Measurements from ENCODE around the gene TMEM200A.

The TMEM200A gene

DNA sequence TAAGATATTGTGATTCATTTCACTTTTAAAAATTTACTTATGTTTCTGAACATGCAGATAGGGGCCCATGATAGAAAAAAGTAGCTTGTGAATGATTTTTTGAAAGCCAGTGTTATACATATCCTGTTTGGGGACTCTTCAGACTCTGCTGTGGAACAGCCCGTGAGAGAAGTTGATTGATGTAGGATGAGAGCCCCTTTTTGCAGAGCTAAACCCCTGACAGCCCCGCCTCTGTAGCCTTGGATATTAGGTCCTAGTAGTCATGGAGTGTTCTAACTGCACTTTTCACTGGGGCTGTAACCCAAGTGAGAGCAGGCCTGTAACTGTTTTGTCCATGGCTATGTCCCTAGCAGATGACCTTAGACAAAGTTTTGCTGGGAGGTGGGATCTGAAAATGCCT is 8.2 kb downstream of the TMEM200A start:
- ATAC-seq (ENCODE audit: low read depth) = no peak
- TF ChIP-seq, protein P1, sequence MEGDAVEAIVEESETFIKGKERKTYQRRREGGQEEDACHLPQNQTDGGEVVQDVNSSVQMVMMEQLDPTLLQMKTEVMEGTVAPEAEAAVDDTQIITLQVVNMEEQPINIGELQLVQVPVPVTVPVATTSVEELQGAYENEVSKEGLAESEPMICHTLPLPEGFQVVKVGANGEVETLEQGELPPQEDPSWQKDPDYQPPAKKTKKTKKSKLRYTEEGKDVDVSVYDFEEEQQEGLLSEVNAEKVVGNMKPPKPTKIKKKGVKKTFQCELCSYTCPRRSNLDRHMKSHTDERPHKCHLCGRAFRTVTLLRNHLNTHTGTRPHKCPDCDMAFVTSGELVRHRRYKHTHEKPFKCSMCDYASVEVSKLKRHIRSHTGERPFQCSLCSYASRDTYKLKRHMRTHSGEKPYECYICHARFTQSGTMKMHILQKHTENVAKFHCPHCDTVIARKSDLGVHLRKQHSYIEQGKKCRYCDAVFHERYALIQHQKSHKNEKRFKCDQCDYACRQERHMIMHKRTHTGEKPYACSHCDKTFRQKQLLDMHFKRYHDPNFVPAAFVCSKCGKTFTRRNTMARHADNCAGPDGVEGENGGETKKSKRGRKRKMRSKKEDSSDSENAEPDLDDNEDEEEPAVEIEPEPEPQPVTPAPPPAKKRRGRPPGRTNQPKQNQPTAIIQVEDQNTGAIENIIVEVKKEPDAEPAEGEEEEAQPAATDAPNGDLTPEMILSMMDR (IDR thresholded peaks at IDR 0.05; ENCODE audit: poor library complexity, severe bottlenecking) = no peak
- Histone ChIP-seq H3K27ac (ENCODE audit: poor library complexity, severe bottlenecking) (no peak overlapping the region), H3K4me3 (ENCODE audit: severe bottlenecking) (no peak overlapping the region), H3K4me1 (ENCODE audit: insufficient read depth, poor library complexity, severe bottlenecking) (peaks cover 7% of the 10 kb centered on the region), H3K27me3 (ENCODE audit: insufficient read depth, poor library complexity, severe bottlenecking) (no peaks in the 10 kb centered on the region), H3K9me3 (ENCODE audit: severe bottlenecking) (peaks cover 1% of the 10 kb centered on the region), H3K36me3 (ENCODE audit: low read depth) (no peaks in the 10 kb centered on the region)
- no peak for DNase-seq (ENCODE audit: low spot score)

DNA sequence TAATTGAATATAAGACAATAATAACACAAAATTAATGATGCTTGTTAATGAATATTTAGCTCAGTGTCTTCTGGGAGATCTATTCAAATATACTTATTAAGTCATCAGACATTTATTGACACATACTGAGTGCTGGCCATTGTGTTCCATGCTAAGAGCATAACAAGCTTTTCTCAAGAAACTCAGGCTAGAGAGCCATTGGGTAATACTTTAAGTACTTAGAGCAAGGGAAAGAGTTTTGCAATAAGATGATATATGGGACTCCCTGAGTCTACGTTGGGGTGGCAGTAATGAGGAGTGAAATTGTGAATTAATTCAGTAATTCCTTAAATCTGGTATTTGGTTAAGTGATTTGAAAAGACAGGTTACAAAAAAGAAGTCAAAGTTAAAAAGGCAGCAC is 11.1 kb downstream of the TMEM200A start:
- no peak overlapping the region for H3K4me3 ChIP-seq (ENCODE audit: severe bottlenecking)
- peaks cover 7% of the 10 kb centered on the region for H3K4me1 ChIP-seq (ENCODE audit: insufficient read depth, poor library complexity, severe bottlenecking)
- no peak overlapping the region for H3K27ac ChIP-seq (ENCODE audit: poor library complexity, severe bottlenecking)
- no peaks in the 10 kb centered on the region for H3K36me3 ChIP-seq (ENCODE audit: low read depth)
- DNase-seq (ENCODE audit: low spot score) = no peak
- no peak for ATAC-seq (ENCODE audit: low read depth)
- peaks cover 1% of the 10 kb centered on the region for H3K9me3 ChIP-seq (ENCODE audit: severe bottlenecking)
- TF ChIP-seq, protein P1 (IDR thresholded peaks at IDR 0.05; ENCODE audit: poor library complexity, severe bottlenecking) = no peak
- no peaks in the 10 kb centered on the region for H3K27me3 ChIP-seq (ENCODE audit: insufficient read depth, poor library complexity, severe bottlenecking)

DNA sequence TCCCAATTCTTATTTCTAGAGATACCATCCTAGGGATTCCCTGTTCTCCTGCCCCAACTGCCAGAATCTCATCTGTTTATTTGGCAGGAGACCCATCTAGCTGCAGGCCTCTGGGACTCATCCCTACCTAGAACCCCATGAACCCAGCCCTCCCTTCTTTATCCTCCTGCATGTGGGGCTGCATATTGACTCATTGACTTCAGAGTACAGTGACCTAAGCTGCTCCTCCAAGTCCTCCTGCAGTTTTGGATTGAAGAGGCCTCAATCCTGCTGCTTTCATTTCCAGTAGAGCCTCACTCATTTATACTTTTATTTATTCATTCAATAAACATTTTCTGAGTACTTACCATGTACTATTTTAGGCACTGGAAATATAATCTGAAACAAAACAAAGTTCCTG is 11.6 kb downstream of the TMEM200A start:
- DNase-seq (ENCODE audit: low spot score) (no peak), ATAC-seq (ENCODE audit: low read depth) (no peak)
- Histone ChIP-seq H3K36me3 (ENCODE audit: low read depth) (no peaks in the 10 kb centered on the region), H3K27me3 (ENCODE audit: insufficient read depth, poor library complexity, severe bottlenecking) (no peaks in the 10 kb centered on the region), H3K9me3 (ENCODE audit: severe bottlenecking) (peaks cover 1% of the 10 kb centered on the region), H3K4me1 (ENCODE audit: insufficient read depth, poor library complexity, severe bottlenecking) (peaks cover 7% of the 10 kb centered on the region), H3K4me3 (ENCODE audit: severe bottlenecking) (no peak overlapping the region), H3K27ac (ENCODE audit: poor library complexity, severe bottlenecking) (no peak overlapping the region)
- TF ChIP-seq, protein P1 (IDR thresholded peaks at IDR 0.05; ENCODE audit: poor library complexity, severe bottlenecking) = no peak

- Histone ChIP-seq H3K27ac (ENCODE audit: poor library complexity, severe bottlenecking) (no peak overlapping the region), H3K36me3 (ENCODE audit: low read depth) (no peaks in the 10 kb centered on the region), H3K4me3 (ENCODE audit: severe bottlenecking) (no peak overlapping the region), H3K9me3 (ENCODE audit: severe bottlenecking) (peaks cover 1% of the 10 kb centered on the region), H3K27me3 (ENCODE audit: insufficient read depth, poor library complexity, severe bottlenecking) (no peaks in the 10 kb centered on the region), H3K4me1 (ENCODE audit: insufficient read depth, poor library complexity, severe bottlenecking) (peaks cover 11% of the 10 kb centered on the region)
- ATAC-seq (ENCODE audit: low read depth) (no peak), DNase-seq (ENCODE audit: low spot score) (no peak)
- TF ChIP-seq, protein P1 (IDR thresholded peaks at IDR 0.05; ENCODE audit: poor library complexity, severe bottlenecking) = no peak
These were observed 12.1 kb downstream of the TMEM200A start for GRCh38 chr6:130377915-130378314.

DNA sequence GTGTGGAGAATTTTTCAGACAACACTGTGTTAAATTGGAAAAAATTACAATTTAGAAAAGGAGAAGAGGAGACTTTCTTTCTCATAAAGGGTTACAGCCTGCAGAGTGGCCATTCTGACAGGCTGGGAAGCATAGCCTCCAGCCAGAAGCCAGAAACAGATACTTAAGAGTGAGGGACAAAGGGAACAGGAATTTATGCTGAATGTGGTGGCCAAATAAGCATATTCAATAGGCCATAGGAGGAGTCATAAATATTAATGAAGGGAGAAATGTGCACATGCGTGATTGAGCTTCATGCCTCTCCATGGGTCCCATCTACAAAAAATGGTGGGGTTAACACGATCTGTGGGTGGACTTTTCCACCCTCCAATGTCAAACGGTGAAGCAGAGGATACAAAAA is 13.4 kb downstream of the TMEM200A start:
- Histone ChIP-seq H3K4me3 (ENCODE audit: severe bottlenecking) (no peak overlapping the region), H3K27ac (ENCODE audit: poor library complexity, severe bottlenecking) (no peak overlapping the region), H3K27me3 (ENCODE audit: insufficient read depth, poor library complexity, severe bottlenecking) (no peaks in the 10 kb centered on the region), H3K36me3 (ENCODE audit: low read depth) (no peaks in the 10 kb centered on the region), H3K4me1 (ENCODE audit: insufficient read depth, poor library complexity, severe bottlenecking) (peaks cover 18% of the 10 kb centered on the region), H3K9me3 (ENCODE audit: severe bottlenecking) (peaks cover 1% of the 10 kb centered on the region)
- TF ChIP-seq, protein P1 (IDR thresholded peaks at IDR 0.05; ENCODE audit: poor library complexity, severe bottlenecking) = no peak
- no peak for DNase-seq (ENCODE audit: low spot score)
- no peak for ATAC-seq (ENCODE audit: low read depth)
